SIG-M5 treated with dmso at 0.1 percent for 504 hours (cell line): Measurements from ENCODE around the gene LFNG.
"Not testable (repeated sequence)": the region's sequence is repeated elsewhere in the genome, so short reads cannot be mapped to it uniquely, and the experiment has no call there.

Source experiments
- DNase-seq: peaks from one replicate; lab custom pipeline; 2025; ENCODE audit not compliant: unreplicated experiment; lab: John Stamatoyannopoulos, UW

LFNG gene

GRCh38 chr7:2542916-2543871, 23.6 kb downstream of the LFNG start:
- DNase-seq, result no peak

DNA sequence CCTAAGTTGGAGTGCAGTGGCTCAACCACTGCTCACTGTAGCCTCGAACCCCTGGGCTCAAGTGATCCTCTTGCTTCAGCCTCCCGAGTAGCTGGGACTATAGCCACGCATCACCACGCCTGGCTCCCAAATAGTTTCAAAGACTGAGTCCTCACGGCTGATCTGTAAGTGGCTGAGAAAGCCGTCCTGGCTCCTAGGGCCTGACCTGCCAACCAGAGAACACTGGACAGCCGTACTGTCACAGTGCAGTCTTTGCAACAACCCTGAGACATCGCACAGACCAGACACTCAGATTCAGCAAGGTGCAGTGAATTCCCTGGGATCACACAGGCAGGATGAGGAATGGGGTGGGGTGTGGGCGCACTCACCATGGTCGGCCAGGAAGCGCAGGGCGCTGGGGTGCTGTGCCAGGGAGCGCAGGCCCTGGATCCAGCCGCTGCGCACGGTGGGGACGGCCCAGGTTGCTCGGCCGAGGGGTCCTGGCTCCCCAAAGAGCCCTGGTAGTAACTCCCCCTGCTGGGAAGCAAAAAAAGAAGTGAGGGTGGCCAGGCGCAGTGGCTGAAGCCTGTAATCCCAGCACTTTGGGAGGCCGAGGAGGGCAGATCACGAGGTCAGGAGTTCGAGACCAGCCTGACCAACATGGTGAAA, 25.1 kb downstream of the LFNG start:
- DNase-seq, result no peak

DNA sequence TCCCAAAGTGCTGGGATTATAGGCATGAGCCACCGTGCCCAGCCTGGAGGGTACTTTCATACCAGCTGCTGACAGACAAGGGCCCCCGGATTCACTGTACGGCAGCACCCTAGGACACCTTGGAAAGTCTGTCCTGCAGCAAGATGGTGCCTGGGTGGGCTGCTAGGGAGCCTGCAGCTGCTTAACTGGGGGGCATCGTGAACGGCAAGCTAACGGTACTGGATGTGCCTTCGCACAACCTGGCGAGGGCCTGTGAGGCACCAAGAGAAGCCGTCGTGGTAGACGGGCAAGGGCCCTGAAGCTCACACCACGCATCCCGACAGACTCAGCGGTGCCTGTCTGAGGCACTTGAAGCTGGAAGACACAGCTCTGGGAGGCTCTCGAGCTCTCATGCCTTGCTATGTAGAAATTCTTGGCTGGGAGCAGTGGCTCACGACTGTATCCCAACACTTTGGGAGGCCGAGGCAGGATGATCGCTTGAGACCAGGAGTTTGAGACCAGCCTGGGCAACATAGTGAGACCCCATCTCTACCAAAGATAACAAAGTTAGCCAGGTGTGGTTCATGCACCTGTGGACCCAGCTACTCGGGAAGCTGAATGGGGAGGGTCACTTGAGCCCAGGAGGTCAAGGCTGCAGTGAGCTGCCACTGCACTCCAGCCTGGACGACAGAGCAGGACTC, 26.3 kb downstream of the LFNG start:
- DNase-seq, result no peak

GRCh38 chr7:2546776-2547586, 27.4 kb downstream of the LFNG start:
- DNase-seq, result no peak

DNA sequence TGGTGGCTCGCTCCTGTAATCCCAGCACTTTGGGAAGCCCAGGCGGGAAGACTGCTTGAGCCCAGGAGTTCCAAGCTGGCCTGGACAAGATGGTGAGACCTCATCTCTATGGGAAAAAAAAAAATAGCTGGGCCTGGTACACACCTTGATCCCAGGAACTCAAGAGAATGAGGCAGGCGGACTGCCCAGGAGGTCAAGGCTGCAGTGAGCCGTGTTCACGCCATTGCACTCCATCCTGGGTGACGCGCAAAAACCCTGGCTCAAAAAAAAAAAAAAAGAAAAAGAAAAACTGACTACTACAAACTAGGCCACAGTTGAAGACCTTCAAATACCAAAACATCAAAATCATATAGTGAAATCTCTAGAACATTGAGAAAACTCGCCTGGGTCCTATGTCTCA, 31.8 kb downstream of the LFNG start:
- DNase-seq, result no peak

DNA sequence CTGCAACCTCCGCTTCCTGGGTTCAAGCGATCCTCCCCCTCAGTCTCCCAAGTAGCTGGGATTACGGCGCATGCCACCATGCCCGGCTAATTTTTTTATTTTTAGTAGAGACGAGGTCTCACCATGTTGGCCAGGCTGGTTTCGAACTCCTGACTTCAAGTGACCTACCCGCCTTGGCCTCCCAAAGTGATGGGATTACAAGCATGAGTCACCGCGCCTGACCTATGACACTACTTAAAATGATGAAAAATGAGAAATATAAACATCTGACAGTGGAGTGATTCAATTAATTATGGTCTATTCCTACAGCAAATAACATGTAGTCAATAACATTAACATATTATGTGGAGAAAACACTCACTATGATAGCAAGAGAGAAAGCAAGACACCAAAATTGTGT, 33.5 kb downstream of the LFNG start:
- no peak for DNase-seq

DNA sequence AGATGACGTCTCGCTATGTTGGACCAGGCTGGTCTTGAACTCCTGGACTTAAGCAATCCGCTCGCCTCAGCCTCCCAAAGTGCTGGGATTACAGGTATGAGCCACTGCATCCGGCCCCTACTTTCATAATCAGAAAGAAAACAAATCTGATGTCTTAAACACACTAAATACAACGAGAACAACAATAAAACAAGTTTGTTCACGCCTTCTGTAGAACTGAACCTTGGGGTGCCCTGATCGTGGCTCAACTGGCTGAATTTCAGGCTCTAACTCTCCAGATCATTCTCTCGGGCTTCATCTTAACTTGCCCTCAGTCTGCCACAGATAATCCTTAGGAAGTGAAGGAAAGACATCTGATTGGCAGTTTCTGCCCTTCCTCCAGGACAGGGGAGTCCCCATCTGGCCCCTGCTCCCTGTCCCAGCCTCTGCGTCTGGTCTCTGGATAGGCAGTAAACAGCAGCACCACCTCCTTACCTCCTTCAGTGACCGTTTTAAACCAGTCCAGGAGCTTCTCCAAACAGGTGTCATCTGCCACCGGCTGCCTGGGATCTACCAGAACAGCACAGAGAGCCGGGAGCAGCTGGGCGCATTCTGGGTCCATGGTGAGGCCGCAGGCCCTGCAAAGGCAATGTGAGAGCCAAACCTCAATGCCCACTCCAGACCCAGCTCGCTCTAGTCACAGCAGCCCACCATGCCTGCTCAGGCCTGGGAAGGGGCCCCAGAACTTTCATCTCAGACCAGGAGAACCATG, 34.4 kb downstream of the LFNG start:
- DNase-seq, result no peak

GRCh38 chr7:2554661-2555111, 35.1 kb downstream of the LFNG start:
- no peak for DNase-seq

DNA sequence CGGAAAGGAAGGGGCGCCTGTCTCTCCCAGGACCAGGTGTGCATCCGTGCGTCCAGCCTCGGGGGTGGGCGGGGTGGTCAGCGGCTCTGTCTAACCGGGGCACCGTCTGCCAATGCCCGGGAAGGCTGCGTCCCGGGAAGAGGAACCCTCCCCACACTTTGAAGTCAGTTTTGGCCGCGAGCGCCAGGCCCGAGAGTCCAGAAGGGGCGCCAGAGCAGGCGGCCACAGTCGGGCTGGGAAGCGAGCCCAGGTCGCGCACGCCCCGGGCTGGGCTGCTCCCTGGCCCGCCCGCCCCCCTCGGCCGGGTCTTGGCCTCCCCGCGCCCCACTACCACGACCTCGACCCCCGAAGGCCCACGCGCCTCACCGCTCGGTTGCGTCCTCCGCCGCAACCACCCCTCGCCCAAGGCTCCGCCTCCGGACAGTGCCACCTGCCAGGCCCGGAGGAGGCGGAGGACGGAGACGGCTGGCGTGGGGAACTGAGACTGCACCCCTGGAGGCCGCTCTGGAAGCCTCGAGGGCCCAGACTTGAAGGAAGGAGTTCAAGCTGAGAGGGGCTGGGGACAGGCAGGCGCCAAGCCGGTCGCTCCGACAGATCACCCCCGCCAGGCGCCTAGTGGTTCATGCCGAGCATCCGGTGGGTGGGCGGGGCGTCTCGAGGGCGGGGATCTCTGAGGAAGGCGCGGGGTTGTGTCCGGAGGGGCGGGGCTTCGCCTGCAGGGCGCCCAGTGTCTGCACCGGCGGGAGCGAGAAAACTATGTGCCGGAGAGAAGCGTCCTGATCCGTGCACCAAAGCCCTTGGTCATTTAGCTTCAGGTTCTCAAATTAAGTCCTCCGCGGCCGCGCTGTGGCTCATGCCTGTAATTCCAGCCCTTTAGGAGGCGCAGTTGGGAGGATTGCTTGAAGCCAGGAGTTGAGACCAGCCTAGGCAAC, 35.8 kb downstream of the LFNG start, which contains the start of gene BRAT1:
BRAT1 (minus strand) TSS at position 404 of the 932 bp plus-strand sequence. CDS start 1,093 bp downstream, outside the sequence.
- DNase-seq, result peak; percentile 95

- peak; percentile 76 for DNase-seq
These were observed 39.2 kb downstream of the LFNG start, which contains the start of gene IQCE for GRCh38 chr7:2558629-2559282. Gene IQCE (plus strand): TSS chr7:2558979. CDS start chr7:2559182, 203 bp downstream.

GRCh38 chr7:2559283-2559950, 39.8 kb downstream of the LFNG start:
- DNase-seq, result no peak

GRCh38 chr7:2563955-2564354, 44.4 kb downstream of the LFNG start:
- DNase-seq, result not testable (repeated sequence)

DNA sequence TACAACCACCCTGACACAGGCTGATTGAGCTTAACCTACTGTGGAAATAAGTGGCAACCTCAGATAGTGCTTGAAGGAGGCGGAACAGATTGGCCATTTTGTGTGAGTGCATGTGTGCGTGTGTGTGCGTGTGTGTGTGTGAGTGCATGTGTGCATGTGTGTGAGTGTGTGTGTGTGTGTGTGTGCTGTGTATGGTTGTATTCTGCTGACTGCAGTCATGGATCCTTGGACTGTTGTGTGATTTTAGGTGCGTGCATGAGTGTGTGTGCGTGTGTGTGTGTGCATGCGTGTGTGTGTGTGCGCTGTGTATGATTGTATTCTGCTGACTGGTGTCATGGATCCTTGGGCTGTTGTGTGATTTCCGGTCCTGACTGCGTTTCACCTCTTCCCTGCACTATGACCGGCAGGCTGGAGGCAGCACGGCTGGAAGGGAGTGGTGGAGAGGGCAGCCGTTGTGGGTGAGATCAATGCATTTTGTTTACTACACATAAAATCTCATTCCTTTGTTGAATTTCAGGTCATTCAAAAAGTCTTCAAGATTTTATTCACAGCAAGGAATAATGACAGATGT, 45.5 kb downstream of the LFNG start:
- no peak for DNase-seq

GRCh38 chr7:2566348-2566889, 46.8 kb downstream of the LFNG start:
- DNase-seq, result no peak

GRCh38 chr7:2566890-2567678, 47.5 kb downstream of the LFNG start:
- DNase-seq, result no peak

DNA sequence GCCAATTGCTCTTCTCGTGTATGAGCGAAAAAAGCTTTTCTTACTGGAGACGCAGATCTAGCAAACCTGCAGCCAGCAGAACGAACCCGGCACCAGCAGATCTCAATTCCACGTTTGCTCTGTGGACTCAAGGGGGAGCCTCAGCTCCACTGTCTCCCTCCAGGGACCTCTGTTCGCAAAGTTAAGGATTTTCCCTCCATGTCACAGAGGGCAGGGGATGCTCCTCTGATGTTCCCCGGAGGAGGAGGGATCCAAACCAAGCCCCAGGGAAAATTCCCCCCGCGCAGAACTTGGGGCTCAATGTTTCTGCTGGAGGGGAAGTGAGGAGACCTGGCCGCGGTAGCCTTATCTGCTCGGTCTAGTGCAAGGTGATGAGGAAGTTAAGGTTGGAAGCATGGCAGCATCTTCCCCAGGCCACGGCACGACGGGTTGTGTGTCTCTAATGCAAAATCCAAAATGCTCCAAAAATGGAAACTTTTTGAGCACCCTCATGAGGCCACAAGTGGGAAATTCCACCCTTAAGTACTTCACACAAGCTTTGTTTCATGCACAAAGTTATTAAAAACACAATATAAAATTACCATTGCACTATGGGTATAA, 48.2 kb downstream of the LFNG start:
- no peak for DNase-seq
